Stimulated activated CD4-positive, alpha-beta T cell treated with anti-CD3 and anti-CD28 coated beads, TNF-alpha, amount 100 ng/mL, for 24 hours (primary cell): ENCODE results near the gene PSMA8.
"Not testable (repeated sequence)": the region's sequence is repeated elsewhere in the genome, so short reads cannot be mapped to it uniquely, and the experiment has no call there.

Experiments
- DNase-seq, 3 experiments: peaks; one replicate each; pipeline ENCODE4 v3.0.0-alpha.2; 2020; ENCODE audit warnings: low read depth in 3 of 3

Gene PSMA8

GRCh38 chr18:26233208-26233607, 99.5 kb downstream of the PSMA8 start:
- DNase-seq, result no peak

GRCh38 chr18:26237363-26237762, 103.7 kb downstream of the PSMA8 start:
- not testable (repeated sequence) for DNase-seq

GRCh38 chr18:26238718-26239117, 105.0 kb downstream of the PSMA8 start:
- DNase-seq, result not testable (repeated sequence)

- DNase-seq, result not testable (repeated sequence)
These were observed 108.7 kb downstream of the PSMA8 start for GRCh38 chr18:26242392-26242791.
